ENCODE data around the gene KRTAP5-4. TPM values are rescaled to one million over a fixed set of nuclear protein-coding genes. Genes with fewer than 3 reads are reported as not detected.
"Not testable (repeated sequence)": the region's sequence is repeated elsewhere in the genome, so short reads cannot be mapped to it uniquely, and the experiment has no call there.

Gene KRTAP5-4
- total RNA-seq, 2 experiments from 2014 or later, result not detected

DNA sequence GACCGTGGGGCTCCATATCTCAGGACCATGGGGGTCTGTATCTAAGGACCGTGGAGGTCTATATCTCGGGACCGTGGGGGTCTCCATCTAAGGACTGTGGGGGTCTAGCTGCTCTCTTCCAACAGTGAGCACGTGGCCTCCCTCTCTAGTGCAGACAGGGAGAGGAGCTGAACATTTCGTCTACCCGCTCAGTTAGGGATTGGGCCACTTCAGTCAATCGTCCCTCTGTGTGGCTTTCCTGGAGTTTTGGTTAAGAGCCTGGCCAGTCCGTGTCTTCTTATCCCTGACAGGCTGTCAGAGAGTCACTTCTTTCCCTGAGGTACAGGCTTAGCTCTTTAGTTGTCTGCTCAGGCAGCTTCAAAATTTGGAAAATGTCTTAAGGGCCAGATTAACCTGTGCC, 40.0 kb downstream of the KRTAP5-4 start:
- DNase-seq, result no peak
- H3K36me3 Mint-ChIP-seq, result no peaks in the 10 kb centered on the region
- no peak overlapping the region for H3K27ac Mint-ChIP-seq
- no peak overlapping the region for H3K4me3 Mint-ChIP-seq
- peaks cover 5% of the 10 kb centered on the region for H3K9me3 Mint-ChIP-seq
- peaks cover 7% of the 10 kb centered on the region for H3K4me1 Mint-ChIP-seq
- H3K27me3 Mint-ChIP-seq, result peaks cover 27% of the 10 kb centered on the region

DNA sequence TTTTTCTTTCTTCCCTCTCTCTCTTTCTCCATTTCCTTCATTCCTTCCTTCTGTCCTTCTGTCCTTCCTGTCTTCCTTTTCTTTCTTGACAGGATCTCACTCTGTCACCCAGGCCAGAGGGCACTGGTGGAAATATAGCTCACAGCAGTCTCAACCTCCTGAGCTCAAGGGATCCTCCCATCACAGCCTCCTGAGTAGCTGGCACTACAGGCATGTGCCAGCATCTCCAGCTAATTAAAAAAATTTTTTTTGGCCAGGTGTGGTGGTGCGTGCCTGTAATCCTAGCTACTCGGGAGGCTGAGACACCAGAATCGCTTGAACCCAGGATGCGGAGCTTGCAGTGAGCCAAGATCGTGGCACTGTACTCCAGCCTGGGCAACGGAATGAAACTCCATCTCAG, 45.1 kb downstream of the KRTAP5-4 start:
- Mint-ChIP-seq H3K27me3 (peaks cover 15% of the 10 kb centered on the region), H3K27ac (no peak overlapping the region), H3K36me3 (no peaks in the 10 kb centered on the region), H3K4me3 (no peak overlapping the region), H3K4me1 (peaks cover 8% of the 10 kb centered on the region), H3K9me3 (peaks cover 5% of the 10 kb centered on the region)
- no peak for DNase-seq

DNA sequence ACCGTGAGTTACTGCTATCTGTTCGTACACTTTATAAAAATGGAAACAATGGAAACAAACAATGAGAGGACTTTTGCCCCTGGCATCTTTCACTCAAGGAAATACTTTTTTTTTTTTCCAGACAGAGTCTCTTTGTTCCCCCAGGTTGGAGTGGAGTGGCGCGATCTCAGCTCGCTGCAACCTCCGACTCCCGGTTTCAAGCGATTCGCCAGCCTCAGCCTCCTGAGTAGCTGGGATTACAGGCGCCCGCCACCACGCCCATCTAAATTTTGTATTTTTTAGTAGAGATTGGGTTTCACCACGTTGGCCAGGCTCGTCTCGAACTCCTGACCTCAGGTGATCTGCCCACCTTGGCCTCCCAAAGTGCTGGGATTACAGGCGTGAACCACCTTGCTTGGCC, 46.2 kb downstream of the KRTAP5-4 start:
- H3K36me3 Mint-ChIP-seq, H3K4me1 Mint-ChIP-seq, H3K4me3 Mint-ChIP-seq, H3K9me3 Mint-ChIP-seq, H3K27ac Mint-ChIP-seq, DNase-seq: not testable (repeated sequence)
- peaks cover 15% of the 10 kb centered on the region for H3K27me3 Mint-ChIP-seq

DNA sequence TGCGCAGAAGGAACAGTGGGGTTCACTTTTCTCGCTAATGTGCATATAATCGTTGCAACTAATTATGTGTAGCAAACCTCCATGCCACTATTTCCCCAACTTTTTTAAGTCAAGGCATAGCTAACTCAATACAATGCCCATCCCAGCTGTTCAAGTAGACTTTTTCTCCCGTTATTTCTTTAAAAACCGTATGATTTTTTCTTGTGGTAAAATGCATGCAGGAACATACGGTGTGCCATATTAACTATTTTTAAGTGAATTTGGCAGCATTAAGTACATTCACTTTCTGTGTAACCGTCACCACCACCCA, 47.0 kb downstream of the KRTAP5-4 start:
- H3K4me3 Mint-ChIP-seq, result no peak overlapping the region

DNA sequence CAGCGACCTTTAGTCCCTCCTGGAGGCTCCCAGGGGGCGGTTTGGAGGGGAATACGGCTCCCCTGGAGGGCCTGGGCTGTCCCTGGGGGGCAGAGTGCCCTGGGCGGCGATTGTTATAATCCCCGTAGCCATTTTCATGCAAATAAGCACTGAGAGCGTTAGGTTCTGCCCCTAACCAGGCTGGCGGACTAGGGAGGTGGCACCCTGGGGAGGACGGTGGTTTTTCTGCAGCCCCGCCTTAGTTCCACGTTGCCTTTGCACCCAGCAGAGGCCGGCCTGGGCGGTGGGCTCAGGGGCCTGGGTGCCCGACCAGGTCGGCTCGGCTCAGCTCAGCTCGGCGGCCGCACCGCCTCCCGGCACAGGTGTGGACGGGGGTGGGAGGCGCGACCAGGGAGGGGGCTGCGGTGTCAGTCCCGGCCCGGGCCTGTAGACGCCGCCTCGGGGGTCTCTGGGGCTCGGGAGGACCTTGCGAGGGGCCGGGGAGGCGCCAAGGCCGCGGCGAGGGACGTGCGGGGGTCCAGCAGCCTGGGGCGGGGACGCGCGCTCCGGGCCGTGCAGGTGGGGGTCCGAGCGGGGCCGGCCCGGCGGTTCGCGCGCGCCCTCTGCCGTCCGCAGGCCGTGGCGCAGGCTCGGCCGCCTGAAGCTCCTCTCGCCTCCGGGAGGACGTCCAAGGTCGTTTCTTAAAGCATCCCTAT, 47.6 kb downstream of the KRTAP5-4 start:
- peak; percentile 69 for DNase-seq
- Mint-ChIP-seq H3K4me3 (peak overlapping the region; percentile 18), H3K36me3 (no peaks in the 10 kb centered on the region), H3K9me3 (peaks cover 5% of the 10 kb centered on the region), H3K27me3 (peaks cover 15% of the 10 kb centered on the region), H3K4me1 (peaks cover 15% of the 10 kb centered on the region), H3K27ac (no peak overlapping the region)

More for the DNA sequence above, 47.0 kb downstream of the KRTAP5-4 start:
- no peak overlapping the region for H3K27ac Mint-ChIP-seq
- H3K36me3 Mint-ChIP-seq, result no peaks in the 10 kb centered on the region
- DNase-seq, result no peak
- peaks cover 5% of the 10 kb centered on the region for H3K9me3 Mint-ChIP-seq
- H3K4me1 Mint-ChIP-seq, result peaks cover 15% of the 10 kb centered on the region
- peaks cover 15% of the 10 kb centered on the region for H3K27me3 Mint-ChIP-seq

DNA sequence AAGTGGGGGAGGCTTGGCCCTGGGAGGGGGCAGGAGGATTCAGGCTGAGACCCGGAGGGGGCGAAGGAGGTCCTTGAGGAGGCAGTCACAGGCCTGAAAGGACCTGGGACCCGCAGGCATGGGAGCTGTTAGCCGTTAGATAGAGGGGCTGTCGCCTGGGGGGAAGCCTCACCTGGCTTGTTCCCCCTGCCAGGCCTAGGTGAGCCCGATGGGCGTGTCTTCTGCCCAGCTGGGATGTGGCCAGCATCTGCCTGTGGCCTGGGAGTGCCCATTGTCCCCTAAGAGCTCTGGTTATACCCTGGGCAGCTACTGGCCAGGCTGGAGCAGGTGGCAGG, 48.1 kb downstream of the KRTAP5-4 start:
- no peaks in the 10 kb centered on the region for H3K36me3 Mint-ChIP-seq
- no peak overlapping the region for H3K27ac Mint-ChIP-seq
- DNase-seq, result no peak
- H3K4me1 Mint-ChIP-seq, result peaks cover 15% of the 10 kb centered on the region
- peaks cover 5% of the 10 kb centered on the region for H3K9me3 Mint-ChIP-seq
- peaks cover 15% of the 10 kb centered on the region for H3K27me3 Mint-ChIP-seq
- H3K4me3 Mint-ChIP-seq, result no peak overlapping the region

DNA sequence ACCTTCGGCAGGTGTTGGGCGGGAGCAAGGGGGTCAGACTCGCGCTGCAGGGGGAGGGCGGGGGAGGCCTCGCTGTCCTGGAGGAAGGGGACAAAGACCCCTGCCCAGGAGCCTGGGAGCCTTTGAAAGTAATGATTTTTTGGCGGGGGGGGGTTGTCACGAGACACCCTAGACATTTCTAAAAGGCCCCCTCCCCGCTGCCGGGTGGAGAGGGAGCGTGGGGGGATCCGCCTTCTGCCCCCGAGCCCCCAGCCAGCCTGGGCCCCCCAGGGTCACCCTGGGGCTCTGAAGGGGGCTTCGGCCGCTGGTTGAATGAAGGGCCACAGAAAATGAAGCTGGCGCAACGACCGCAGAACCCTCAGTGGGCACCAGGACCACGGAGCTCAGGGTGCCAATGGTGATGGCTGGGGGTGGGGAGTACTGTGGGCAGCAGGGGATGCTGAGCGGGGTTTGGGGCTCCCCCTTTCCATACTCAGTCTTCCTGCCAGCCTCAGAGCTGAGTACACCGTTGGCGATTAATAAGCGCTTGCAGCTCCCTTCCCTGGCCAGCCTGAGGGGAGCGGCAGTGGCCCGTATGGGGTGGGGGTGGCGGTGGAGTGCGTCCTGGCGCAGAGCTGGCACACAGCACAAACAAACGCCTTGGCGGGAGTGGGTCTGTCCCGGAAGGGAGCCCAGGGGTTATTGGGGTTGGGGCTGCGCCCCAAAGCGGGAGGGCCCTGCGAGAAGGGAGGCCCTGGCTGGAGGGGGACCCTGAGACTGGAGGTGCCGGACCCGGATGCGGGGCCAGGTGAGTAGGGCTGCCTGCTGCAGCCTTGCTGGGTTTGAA, 48.6 kb downstream of the KRTAP5-4 start:
- Mint-ChIP-seq H3K36me3 (no peaks in the 10 kb centered on the region), H3K27me3 (peaks cover 15% of the 10 kb centered on the region), H3K9me3 (no peaks in the 10 kb centered on the region), H3K4me1 (peaks cover 15% of the 10 kb centered on the region), H3K4me3 (peak overlapping the region; percentile 45), H3K27ac (no peak overlapping the region)
- no peak for DNase-seq

DNA sequence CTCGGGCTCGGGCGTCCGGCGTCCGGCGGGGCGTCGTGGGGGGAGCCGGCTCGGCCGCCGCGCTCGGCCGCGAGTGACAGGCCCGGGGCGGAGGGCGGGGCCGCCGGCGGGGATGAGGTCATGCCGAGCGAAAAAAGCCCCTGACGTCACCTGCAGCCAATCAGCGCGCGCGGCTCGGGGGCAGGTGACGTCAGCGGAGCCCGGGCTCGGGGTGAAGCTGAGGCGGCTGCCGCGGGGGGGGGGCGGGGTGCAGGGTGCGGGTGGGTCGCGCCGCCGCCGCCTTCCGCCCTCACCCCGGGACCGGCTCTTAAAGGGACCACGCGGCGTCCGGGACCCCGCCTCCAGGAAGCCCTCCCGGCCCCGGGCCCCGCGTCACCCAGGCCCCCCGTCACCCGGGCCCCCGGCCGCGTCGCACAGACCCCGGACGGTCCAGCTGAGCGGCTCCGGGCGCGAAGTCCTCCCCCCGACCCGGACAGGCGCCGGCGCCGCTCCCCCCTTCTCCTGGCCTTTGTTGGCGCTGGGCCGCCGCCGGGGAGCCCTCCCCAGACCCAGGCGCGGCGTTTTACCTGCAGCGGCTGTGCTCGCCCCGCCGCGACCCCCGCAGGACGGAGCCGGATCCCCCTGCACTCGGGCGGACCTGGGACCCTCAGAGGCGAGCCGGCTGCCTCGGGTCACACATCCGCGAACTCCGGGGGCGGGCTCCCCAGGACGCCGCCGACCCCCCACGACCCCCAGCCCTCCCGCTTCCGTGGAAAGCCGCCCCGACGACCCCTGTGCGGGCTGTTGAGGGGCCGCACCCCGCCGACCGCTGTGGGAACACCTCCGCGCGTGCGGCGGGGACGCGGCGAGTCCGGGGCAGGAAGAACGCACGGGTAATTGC, 49.5 kb downstream of the KRTAP5-4 start, which contains the start of gene DUSP8:
DUSP8 (minus strand) TSS at position 75 of the 880 bp plus-strand sequence. CDS start 6,445 bp downstream, outside the sequence.
- Mint-ChIP-seq H3K4me3 (peak within 1 kb of the TSS; percentile 45), H3K27ac (no peak within 1 kb of the TSS), H3K36me3 (no peaks in the 10 kb centered on the region), H3K4me1 (peaks cover 15% of the 10 kb centered on the region), H3K27me3 (peaks cover 15% of the 10 kb centered on the region), H3K9me3 (no peaks in the 10 kb centered on the region)
- peak; percentile 93 for DNase-seq

DNA sequence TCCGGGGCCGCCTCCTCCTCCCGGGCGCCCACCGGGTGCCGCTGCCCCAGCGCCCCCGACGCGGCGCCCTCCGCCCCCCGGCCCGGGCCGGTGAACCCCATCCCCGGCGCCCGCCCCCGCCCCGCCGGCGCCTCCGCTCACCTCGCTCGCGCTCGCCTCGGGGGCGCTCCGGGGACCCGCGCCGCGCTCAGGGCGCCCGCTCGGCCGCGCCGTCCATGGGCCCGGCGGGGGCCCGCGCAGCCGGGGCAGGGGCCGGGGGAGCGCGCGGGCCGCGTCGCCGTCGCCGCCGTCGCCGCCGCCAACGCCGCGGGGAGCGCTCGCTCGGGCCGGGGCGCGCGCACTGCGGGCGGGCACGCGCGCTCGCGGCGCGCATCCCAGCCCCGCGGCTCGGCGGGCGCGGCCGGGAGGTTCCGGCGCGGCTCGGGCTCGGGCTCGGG, 50.2 kb downstream of the KRTAP5-4 start:
- peaks cover 15% of the 10 kb centered on the region for H3K27me3 Mint-ChIP-seq
- H3K27ac Mint-ChIP-seq, result no peak overlapping the region
- no peaks in the 10 kb centered on the region for H3K36me3 Mint-ChIP-seq
- no peak overlapping the region for H3K4me3 Mint-ChIP-seq
- DNase-seq, result no peak
- H3K9me3 Mint-ChIP-seq, result no peaks in the 10 kb centered on the region
- peaks cover 15% of the 10 kb centered on the region for H3K4me1 Mint-ChIP-seq

Other genes starting within 250 kb of the KRTAP5-4 start
- under 1 TPM; 0.46 to 0.97 TPM for gene BRSK2, start 232.2 kb downstream of the KRTAP5-4 start, total RNA-seq
- gene MOB2, start 135.4 kb downstream of the KRTAP5-4 start, total RNA-seq, result 10 to 100 TPM; 15.2 to 16.3 TPM
- 1 to 10 TPM; 1.5 to 2.1 TPM for gene DUSP8, start 49.9 kb downstream of the KRTAP5-4 start, total RNA-seq
- not detected for gene KRTAP5-1, start 36.9 kb downstream of the KRTAP5-4 start, total RNA-seq
- not detected for gene KRTAP5-2, start 23.8 kb downstream of the KRTAP5-4 start, total RNA-seq
- not detected for gene KRTAP5-3, start 13.7 kb downstream of the KRTAP5-4 start, total RNA-seq
- not detected for gene KRTAP5-5, start 7.6 kb upstream of the KRTAP5-4 start, total RNA-seq
- gene KRTAP5-6, start 75.1 kb upstream of the KRTAP5-4 start, total RNA-seq, result not detected
- gene IFITM10, start 128.5 kb upstream of the KRTAP5-4 start, total RNA-seq, result not detected
- gene CTSD, start 141.8 kb upstream of the KRTAP5-4 start, total RNA-seq, result 10 to 100 TPM; 40.9 to 43.0 TPM
- not detected for gene SYT8, start 212.9 kb upstream of the KRTAP5-4 start, total RNA-seq
- under 1 TPM in 1 of 2 experiments, not detected in 1; 0.31 TPM for gene TNNI2, start 216.8 kb upstream of the KRTAP5-4 start, total RNA-seq
- 100 to 1,000 TPM; 147 to 148 TPM for gene LSP1, start 230.9 kb upstream of the KRTAP5-4 start, total RNA-seq